WERI-Rb-1 (cell line): ENCODE measurements around the gene GHDC.
"Not testable (repeated sequence)": the region's sequence is repeated elsewhere in the genome, so short reads cannot be mapped to it uniquely, and the experiment has no call there.

Experiments used
- DNase-seq: peaks from one replicate; pipeline ENCODE4 v3.0.0-alpha.2; 2020
- H3K27ac ChIP-seq: fragments of 250-450 bp; sonication (Bioruptor Pico); 2 replicates; pipeline ENCODE4 v1.5.1; 2020; ENCODE audit warnings: mild to moderate bottlenecking, moderate library complexity
- H3K27me3 ChIP-seq: fragments of 250-450 bp; sonication (Bioruptor Pico); 2 replicates; pipeline ENCODE4 v1.5.1; 2021; ENCODE audit warnings: mild to moderate bottlenecking, low read depth, moderate library complexity; ENCODE audit not compliant: insufficient read depth, severe bottlenecking
- H3K36me3 ChIP-seq: fragments of 250-450 bp; sonication (Bioruptor Pico); 2 replicates; pipeline ENCODE4 v1.5.1; 2020; ENCODE audit warnings: mild to moderate bottlenecking, moderate library complexity
- H3K4me3 ChIP-seq: 2 replicates; pipeline ENCODE4 v1.5.1; 2011; ENCODE audit warnings: low read depth, mild to moderate bottlenecking, control low read depth, low read length
- H3K9me3 ChIP-seq: fragments of 250-450 bp; sonication (Bioruptor Pico); 2 replicates; pipeline ENCODE4 v1.5.1; 2021; ENCODE audit warnings: mild to moderate bottlenecking, moderate library complexity; ENCODE audit not compliant: severe bottlenecking
- TF ChIP-seq, protein P1 (sequence below): IDR thresholded peaks from 2 replicates; pipeline ENCODE4 v1.5.1; 2011; ENCODE audit warnings: low read depth, mild to moderate bottlenecking, control low read depth, inconsistent platforms, low read length

The GHDC gene, protein sequence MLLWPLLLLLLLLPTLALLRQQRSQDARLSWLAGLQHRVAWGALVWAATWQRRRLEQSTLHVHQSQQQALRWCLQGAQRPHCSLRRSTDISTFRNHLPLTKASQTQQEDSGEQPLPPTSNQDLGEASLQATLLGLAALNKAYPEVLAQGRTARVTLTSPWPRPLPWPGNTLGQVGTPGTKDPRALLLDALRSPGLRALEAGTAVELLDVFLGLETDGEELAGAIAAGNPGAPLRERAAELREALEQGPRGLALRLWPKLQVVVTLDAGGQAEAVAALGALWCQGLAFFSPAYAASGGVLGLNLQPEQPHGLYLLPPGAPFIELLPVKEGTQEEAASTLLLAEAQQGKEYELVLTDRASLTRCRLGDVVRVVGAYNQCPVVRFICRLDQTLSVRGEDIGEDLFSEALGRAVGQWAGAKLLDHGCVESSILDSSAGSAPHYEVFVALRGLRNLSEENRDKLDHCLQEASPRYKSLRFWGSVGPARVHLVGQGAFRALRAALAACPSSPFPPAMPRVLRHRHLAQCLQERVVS

DNA sequence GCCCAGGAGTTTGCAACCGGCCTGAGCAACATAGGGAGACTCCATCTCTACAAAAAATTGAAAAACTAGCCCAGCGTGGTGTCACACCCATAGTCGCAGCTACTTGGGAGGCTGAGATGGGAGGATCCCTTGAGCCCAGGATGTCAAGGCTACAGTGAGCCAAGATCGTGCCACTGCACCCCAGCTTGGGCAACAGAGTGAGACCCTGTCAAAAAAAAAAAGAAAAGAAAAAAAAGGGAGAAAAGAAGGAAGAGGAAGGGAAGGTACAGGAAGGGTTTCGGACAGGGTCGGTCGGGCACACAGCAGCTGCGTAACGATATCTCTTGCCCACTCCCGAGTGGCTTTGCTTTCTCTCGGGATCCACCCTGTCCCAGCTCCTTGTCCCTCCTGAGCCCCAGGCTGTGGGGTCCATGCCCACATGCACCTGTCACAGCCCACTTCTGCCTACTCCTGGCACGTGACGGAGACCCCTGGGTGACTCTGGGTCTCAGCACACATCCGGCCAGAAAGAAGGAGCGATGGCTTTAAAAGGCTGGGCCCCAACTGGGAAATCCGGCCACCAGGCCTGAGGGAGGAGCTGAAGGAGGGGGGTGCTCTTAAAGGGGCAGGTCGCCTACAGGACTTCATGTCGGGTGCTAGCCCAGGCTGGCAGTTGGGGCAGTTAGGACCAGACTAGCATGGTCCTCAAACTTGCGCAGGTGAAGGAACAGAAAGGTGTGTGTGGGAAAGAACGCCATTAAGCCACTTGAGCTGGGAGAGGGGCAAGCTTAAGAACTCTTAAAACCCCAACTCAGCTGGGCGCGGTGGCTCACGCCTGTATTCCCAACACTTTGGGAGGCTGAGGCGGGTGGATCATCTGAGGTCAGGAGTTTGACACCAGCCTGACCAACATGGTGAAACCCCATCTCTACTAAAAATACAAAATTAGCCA lies at the start of gene GHDC:
TSS of gene GHDC (minus strand) at position 526 of the 931 bp plus-strand sequence. CDS start 913 bp downstream, outside the sequence.
- TF ChIP-seq, protein P1, sequence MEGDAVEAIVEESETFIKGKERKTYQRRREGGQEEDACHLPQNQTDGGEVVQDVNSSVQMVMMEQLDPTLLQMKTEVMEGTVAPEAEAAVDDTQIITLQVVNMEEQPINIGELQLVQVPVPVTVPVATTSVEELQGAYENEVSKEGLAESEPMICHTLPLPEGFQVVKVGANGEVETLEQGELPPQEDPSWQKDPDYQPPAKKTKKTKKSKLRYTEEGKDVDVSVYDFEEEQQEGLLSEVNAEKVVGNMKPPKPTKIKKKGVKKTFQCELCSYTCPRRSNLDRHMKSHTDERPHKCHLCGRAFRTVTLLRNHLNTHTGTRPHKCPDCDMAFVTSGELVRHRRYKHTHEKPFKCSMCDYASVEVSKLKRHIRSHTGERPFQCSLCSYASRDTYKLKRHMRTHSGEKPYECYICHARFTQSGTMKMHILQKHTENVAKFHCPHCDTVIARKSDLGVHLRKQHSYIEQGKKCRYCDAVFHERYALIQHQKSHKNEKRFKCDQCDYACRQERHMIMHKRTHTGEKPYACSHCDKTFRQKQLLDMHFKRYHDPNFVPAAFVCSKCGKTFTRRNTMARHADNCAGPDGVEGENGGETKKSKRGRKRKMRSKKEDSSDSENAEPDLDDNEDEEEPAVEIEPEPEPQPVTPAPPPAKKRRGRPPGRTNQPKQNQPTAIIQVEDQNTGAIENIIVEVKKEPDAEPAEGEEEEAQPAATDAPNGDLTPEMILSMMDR = no peak
- peak; percentile 94 for DNase-seq
- Histone ChIP-seq H3K9me3 (no peaks in the 10 kb centered on the region), H3K27ac (peak within 1 kb of the TSS; percentile 37), H3K4me3 (peak within 1 kb of the TSS; percentile 88), H3K36me3 (no peaks in the 10 kb centered on the region; the same call in 1 of the 2 replicates), H3K27me3 (no peaks in the 10 kb centered on the region)

DNA sequence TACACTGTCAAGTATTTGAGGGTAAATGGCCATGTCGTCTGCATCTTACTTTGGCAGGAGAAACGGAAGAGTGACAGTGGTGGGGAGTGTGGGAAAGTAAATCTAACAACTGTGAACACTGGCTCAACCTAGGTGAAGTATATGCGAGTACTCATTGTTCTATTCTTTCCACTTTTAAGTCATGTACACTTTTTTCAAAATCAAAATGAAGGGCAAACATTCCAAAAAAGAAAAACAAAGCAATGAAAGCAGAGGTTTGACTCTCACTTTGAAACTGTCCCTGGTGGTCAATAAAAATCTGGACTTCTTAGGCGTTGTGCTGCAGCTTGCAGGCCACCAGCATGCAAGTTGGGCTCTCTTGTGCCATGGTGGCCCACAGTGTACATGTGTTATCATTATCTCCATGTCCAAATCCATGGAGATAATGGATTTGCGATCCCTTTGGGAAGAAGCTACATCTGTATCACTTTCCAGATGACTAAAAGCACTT lies 49.2 kb upstream of the GHDC start:
- no peaks in the 10 kb centered on the region for H3K36me3 ChIP-seq
- no peak overlapping the region for H3K4me3 ChIP-seq
- H3K27me3 ChIP-seq = no peaks in the 10 kb centered on the region
- no peak for DNase-seq
- TF ChIP-seq, protein P1 = no peak
- H3K27ac ChIP-seq = no peak overlapping the region
- H3K9me3 ChIP-seq = no peaks in the 10 kb centered on the region

DNA sequence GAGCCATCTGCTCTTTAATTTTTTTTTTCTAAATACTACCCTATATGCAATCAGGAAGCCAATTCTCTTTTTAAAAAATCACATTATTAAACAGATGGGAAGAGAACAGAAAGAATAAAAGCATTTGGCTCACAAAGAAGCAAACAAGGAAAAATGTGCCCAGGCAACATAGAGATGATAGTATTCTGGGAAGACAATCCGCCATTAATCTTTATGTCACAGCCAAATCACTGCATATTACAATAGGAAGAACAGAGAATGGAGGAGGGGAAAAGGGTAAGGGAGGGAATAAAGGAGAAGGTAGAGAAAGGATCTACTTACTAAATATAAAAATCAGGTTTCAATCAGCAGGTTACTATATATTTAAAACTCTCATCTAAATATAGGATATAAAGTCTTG lies 47.6 kb upstream of the GHDC start:
- H3K27ac ChIP-seq = peak overlapping the region; percentile 39

DNA sequence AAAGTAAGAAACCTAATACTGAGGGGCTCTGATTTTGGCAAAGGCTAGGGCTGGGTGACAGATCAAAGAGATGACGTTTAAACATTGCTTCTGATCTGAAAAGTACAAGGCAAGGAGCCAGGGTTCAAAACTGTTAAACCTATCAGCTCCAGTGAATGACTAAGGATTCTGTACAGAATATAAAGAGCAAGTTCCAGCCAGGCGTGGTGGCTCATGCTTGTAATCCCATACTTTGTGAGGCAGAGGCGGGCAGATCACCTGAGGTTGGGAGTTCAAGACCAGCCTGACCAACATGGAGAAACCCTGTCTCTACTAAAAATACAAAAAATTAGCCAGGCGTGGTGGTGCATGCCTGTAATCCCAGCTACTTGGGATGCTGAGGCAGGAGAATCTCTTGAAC lies 46.6 kb upstream of the GHDC start:
- H3K4me3 ChIP-seq, H3K27ac ChIP-seq, H3K36me3 ChIP-seq, H3K9me3 ChIP-seq, DNase-seq, H3K27me3 ChIP-seq: not testable (repeated sequence)

More for the DNA sequence above, 47.6 kb upstream of the GHDC start:
- Histone ChIP-seq H3K27me3 (no peaks in the 10 kb centered on the region), H3K36me3 (no peaks in the 10 kb centered on the region), H3K4me3 (no peak overlapping the region), H3K9me3 (no peaks in the 10 kb centered on the region)
- DNase-seq = no peak
- TF ChIP-seq, protein P1 = no peak

DNA sequence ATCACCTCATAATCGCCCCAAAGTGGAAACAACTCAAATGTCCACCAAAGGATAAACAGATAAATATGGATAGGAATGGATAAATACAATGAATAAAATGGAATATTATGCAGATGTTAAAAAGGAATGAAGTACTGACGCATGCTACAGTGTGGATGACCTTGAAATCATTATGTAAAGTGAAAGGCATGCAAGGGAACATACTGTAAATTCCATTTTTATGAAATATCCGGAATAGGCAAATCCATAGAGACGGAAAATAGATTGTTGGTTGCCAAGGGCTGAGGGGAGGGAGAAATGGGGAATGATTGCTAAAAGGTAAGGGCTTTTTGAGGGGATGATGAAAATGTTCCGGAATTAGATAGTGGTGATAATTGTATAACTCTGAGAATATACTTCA lies 45.9 kb upstream of the GHDC start:
- TF ChIP-seq, protein P1 = no peak
- Histone ChIP-seq H3K4me3 (no peak overlapping the region), H3K9me3 (no peaks in the 10 kb centered on the region), H3K36me3 (no peaks in the 10 kb centered on the region), H3K27ac (no peak overlapping the region), H3K27me3 (no peaks in the 10 kb centered on the region)
- DNase-seq = no peak

DNA sequence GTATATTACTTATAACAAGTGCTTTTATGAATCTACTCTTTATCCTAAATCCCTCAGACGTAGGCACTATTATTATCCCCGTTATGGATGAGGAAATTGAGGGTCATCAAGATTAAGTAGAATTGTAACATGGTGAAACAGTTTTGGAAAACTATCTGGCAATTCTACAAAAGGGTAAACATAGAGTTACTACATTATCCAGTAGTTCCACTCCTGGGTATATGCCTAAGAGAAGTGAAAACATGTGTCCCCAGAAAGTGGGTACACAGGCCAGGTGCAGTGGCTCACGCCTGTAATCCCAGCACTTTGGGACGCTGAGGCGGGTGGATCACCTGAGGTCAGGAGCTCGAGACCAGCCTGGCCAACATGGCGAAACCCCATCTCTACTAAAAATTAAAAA lies 45.3 kb upstream of the GHDC start:
- H3K27ac ChIP-seq, H3K9me3 ChIP-seq, H3K27me3 ChIP-seq, DNase-seq, H3K4me3 ChIP-seq, H3K36me3 ChIP-seq: not testable (repeated sequence)
